B cell (primary cell): ENCODE measurements around the gene LTBP3. TPM values are rescaled to one million over a fixed set of nuclear protein-coding genes. Genes with fewer than 3 reads are reported as not detected.

ENCODE experiments used
- ATAC-seq: fragments of 200-7000 bp; cut with Tn5 transposase; one replicate; pipeline ENCODE4 v1.10.0; 2021; ENCODE audit warnings: low read depth, mild to moderate bottlenecking, moderate number of reproducible peaks, moderate library complexity
- CTCF ChIA-PET: fragments of 350-600 bp; sonication (Branson Sonifier 250); formaldehyde crosslinking; loops from one replicate; lab custom pipeline; 2021; ENCODE audit warnings: antibody characterized with exemption, inconsistent platforms; lab: Charles Lee
- POLR2A ChIA-PET: fragments of 350-600 bp; sonication (Branson Sonifier 250); formaldehyde crosslinking; loops from one replicate; lab custom pipeline; 2021; ENCODE audit warnings: antibody characterized with exemption; lab: Charles Lee
- DNase-seq: peaks from one replicate; pipeline ENCODE4 v3.0.0; 2013
- H2AFZ ChIP-seq: 2 replicates; pipeline ENCODE4 v1.6.1; 2012; ENCODE audit warnings: mild to moderate bottlenecking, low read depth, low read length; ENCODE audit not compliant: insufficient read depth, poor library complexity, severe bottlenecking
- H3K27ac ChIP-seq, 2 donors: 1 replicate in 1 of 2; 2 replicates in 1 of 2; pipeline ENCODE4 v1.5.1; 2012 to 2013; ENCODE audit warnings: low read length in 2 of 2, mild to moderate bottlenecking in 2 of 2, moderate library complexity in 1 of 2
- H3K27me3 ChIP-seq, 4 experiments: fragments of 200-600 bp in 1 of 4; sonication (generic) in 1 of 4; replicated peaks in 1 of 4; 1 replicate in 2 of 4; 2 replicates in 2 of 4; pipeline versions ENCODE4 v1.6.1 to v1.7.0; 2013 to 2016; ENCODE audit warnings: low read length in 3 of 4, mild to moderate bottlenecking in 2 of 4, mixed read lengths in 1 of 4, moderate library complexity in 1 of 4; ENCODE audit not compliant: insufficient read depth in 4 of 4, control insufficient read depth in 3 of 4; ENCODE audit errors: control extremely low read depth in 1 of 4
- H3K36me3 ChIP-seq, 2 experiments: replicated peaks in 1 of 2; 1 replicate in 1 of 2; 2 replicates in 1 of 2; pipeline versions ENCODE4 v1.6.1 to v1.7.1; 2013; ENCODE audit warnings: low read length in 1 of 2; ENCODE audit not compliant: insufficient read depth in 2 of 2, control insufficient read depth in 1 of 2; ENCODE audit errors: control extremely low read depth in 1 of 2, extremely low read depth in 1 of 2
- H3K4me1 ChIP-seq, 2 donors: fragments of 200-600 bp in 1 of 2; sonication (generic) in 1 of 2; 1 replicate in 1 of 2; 2 replicates in 1 of 2; pipeline versions ENCODE4 v1.5.1 to v1.6.1; 2013 to 2017; ENCODE audit warnings: low read length in 2 of 2; ENCODE audit not compliant: control insufficient read depth in 2 of 2, insufficient read depth in 2 of 2
- H3K4me2 ChIP-seq: replicated peaks from 2 replicates; pipeline ENCODE3; 2012; ENCODE audit warnings: mild to moderate bottlenecking, low read depth, low read length; ENCODE audit not compliant: poor library complexity, severe bottlenecking
- H3K4me3 ChIP-seq, 5 experiments: fragments of 200-600 bp in 1 of 5; sonication (generic) in 1 of 5; 1 replicate in 3 of 5; 2 replicates in 2 of 5; pipeline versions ENCODE4 v1.5.1 to v1.7.0; 2011 to 2016; ENCODE audit warnings: low read length in 4 of 5, mild to moderate bottlenecking in 4 of 5, low read depth in 2 of 5, control low read depth in 1 of 5, moderate library complexity in 1 of 5; ENCODE audit not compliant: insufficient read depth in 1 of 5; ENCODE audit errors: control extremely low read depth in 1 of 5, extremely low read depth in 1 of 5
- H3K79me2 ChIP-seq: fragments of 200-600 bp; sonication (generic); one replicate; pipeline ENCODE4 v1.6.0; 2016; ENCODE audit warnings: low read length; ENCODE audit not compliant: control insufficient read depth, insufficient read depth
- H3K9ac ChIP-seq: fragments of 200-600 bp; sonication (generic); 2 replicates; pipeline ENCODE4 v1.6.1; 2017; ENCODE audit warnings: mild to moderate bottlenecking, low read length, moderate library complexity
- H3K9me3 ChIP-seq, 3 donors: one replicate each; pipeline versions ENCODE4 v1.6.1 to v1.7.1; 2013; ENCODE audit warnings: low read length in 2 of 3; ENCODE audit not compliant: control insufficient read depth in 2 of 3, insufficient read depth in 1 of 3; ENCODE audit errors: control extremely low read depth in 1 of 3
- H4K20me1 ChIP-seq: 2 replicates; pipeline ENCODE4 v1.6.0; 2012; ENCODE audit warnings: mild to moderate bottlenecking, low read length; ENCODE audit not compliant: insufficient read depth, control insufficient read depth, poor library complexity, severe bottlenecking
- H3K27ac Mint-ChIP-seq: one replicate; pipeline ENCODE4 v1.8.0; 2021; ENCODE audit warnings: mixed read lengths
- H3K27me3 Mint-ChIP-seq: one replicate; pipeline ENCODE4 v1.8.0; 2021; ENCODE audit warnings: mixed read lengths
- H3K4me1 Mint-ChIP-seq: one replicate; pipeline ENCODE4 v1.8.0; 2021; ENCODE audit warnings: mixed read lengths
- H3K4me3 Mint-ChIP-seq: one replicate; pipeline ENCODE4 v1.8.0; 2021; ENCODE audit warnings: mixed read lengths
- H3K9me3 Mint-ChIP-seq: one replicate; pipeline ENCODE4 v1.8.0; 2022; ENCODE audit warnings: mixed read lengths; ENCODE audit not compliant: insufficient read depth
- CTCF ChIP-seq: fragments of 200-600 bp; IDR thresholded peaks from one replicate; pipeline ENCODE4 v1.8.0; 2022; ENCODE audit warnings: antibody characterized with exemption, mild to moderate bottlenecking
- EZH2 ChIP-seq: IDR thresholded peaks from 2 replicates; pipeline ENCODE4 v1.6.1; 2012; ENCODE audit warnings: borderline replicate concordance, low read depth, mild to moderate bottlenecking, moderate library complexity, low read length; ENCODE audit not compliant: insufficient read depth, poor library complexity, severe bottlenecking
- WGBS: methylation state at CpG from one replicate; pipeline ENCODE4 v1.1.5; 2013; ENCODE audit warnings: missing lambda C conversion rate; ENCODE audit not compliant: insufficient coverage; 5-methylcytosine and 5-hydroxymethylcytosine counted together
- intact Hi-C: fragments of 100-400 bp; cut with micrococcal nuclease; formaldehyde crosslinking; loops from one replicate; pipeline ENCODE4 v1.10.0; 2022
- polyA plus RNA-seq: library from polyadenylated mRNA; depleted of rRNA; stranded (reverse); fragments of >200 nt; gene quantifications from 2 replicates; pipeline ENCODE4 v1.2.3, GENCODE V29; 2012
- total RNA-seq, 2 donors: library from RNA; stranded (reverse); fragments of 120-200 nt in 1 of 2; gene quantifications; 1 replicate in 1 of 2; 2 replicates in 1 of 2; pipeline versions ENCODE4 v1.2.3 to v1.2.4, GENCODE V29; 2013 to 2022

The LTBP3 gene
- total and polyA plus RNA-seq, 2 donors (not counting 1 experiment from before 2014, with no cell fraction given) = 65.1 to 69.0 TPM

DNA sequence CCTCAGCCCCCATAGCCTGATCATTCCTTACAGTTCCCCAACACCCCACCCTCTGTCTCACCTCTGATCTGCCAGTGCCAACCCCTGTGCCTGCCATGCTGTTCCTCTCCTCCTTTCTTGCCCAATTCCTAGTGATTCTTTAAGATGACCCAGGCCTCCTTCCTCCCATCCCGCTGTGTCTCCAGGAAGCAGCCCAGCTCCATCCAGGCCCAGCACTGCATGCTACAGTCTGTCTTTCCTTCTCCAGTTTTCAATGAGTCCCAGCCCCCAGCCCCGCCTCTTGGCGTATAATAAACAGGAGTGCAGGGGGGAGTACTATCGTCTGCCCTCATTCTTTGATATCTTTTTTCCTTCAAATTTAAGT is 12.3 kb downstream of the LTBP3 start:
- Histone ChIP-seq H3K27me3 (no peaks in the 10 kb centered on the region), H4K20me1 (no peaks in the 10 kb centered on the region), H3K79me2 (no peaks in the 10 kb centered on the region), H3K9me3 (no peaks in the 10 kb centered on the region), H3K9ac (no peak overlapping the region), H2AFZ (no peak overlapping the region), H3K4me1 (peaks cover 36 to 52% of the 10 kb centered on the region in 2 donors), H3K27ac (peak overlapping the region; percentile 79 to 93), H3K4me2 (peak overlapping the region; percentile 90), H3K4me3 (peak overlapping the region in 3 of 5 experiments; percentile 31 to 55 (median 48)), H3K36me3 (no peaks in the 10 kb centered on the region)
- peak overlapping the region; percentile 93 for H3K27ac Mint-ChIP-seq
- ATAC-seq (no peak), DNase-seq (no peak)
- H3K27me3 Mint-ChIP-seq = no peaks in the 10 kb centered on the region
- intact Hi-C loops = loop anchor here (1.0 to 10.0 kb wide), 3 partner anchors 24 to 431 kb away; partner anchors contain the start of genes PCNX3, TM7SF2, ZNHIT2 and ZNRD2
- ChIA-PET POLR2A (interaction anchor here (0.6 to 3.2 kb wide), 5 partner anchors 13 to 94 kb away, joined by 3 to 11 read pairs (median 3); partner anchors contain the start of genes FAM89B, LTBP3 and ZNRD2), CTCF (interaction anchor here (1.3 to 9.2 kb wide), 3 partner anchors 26 to 69 kb away, joined by 3 to 144 read pairs (median 86); partner anchors contain the start of genes FAM89B and ZNRD2)
- peaks cover 58% of the 10 kb centered on the region for H3K4me1 Mint-ChIP-seq
- no peaks in the 10 kb centered on the region for H3K9me3 Mint-ChIP-seq
- 33% methylated on average over 3 of the region's 4 CpGs for WGBS
- H3K4me3 Mint-ChIP-seq = peak overlapping the region; percentile 89
- TF ChIP-seq EZH2 (no peak), CTCF (no peak)

- Mint-ChIP-seq H3K9me3 (no peaks in the 10 kb centered on the region), H3K27me3 (no peaks in the 10 kb centered on the region), H3K4me1 (peaks cover 43% of the 10 kb centered on the region), H3K4me3 (no peak overlapping the region), H3K27ac (peak overlapping the region; percentile 5)
- Histone ChIP-seq H2AFZ (no peak overlapping the region), H3K4me3 (no peak overlapping the region), H3K9ac (no peak overlapping the region), H3K27me3 (no peaks in the 10 kb centered on the region), H3K79me2 (no peaks in the 10 kb centered on the region), H4K20me1 (peaks cover 7% of the 10 kb centered on the region), H3K27ac (no peak overlapping the region), H3K4me2 (no peak overlapping the region), H3K4me1 (peaks cover 28 to 38% of the 10 kb centered on the region in 2 donors), H3K9me3 (no peaks in the 10 kb centered on the region), H3K36me3 (peaks cover 0 to 9% of the 10 kb centered on the region in 2 experiments)
- intact Hi-C loops = loop anchor here (10.0 kb wide), 1 partner anchor 428 kb away; the partner anchor contains the start of genes TM7SF2 and ZNHIT2
- ChIA-PET CTCF (interaction anchor here (1.0 to 9.2 kb wide), 6 partner anchors 9 to 154 kb away, joined by 4 to 144 read pairs (median 49); partner anchors contain the start of genes FAM89B and ZNRD2), POLR2A (interaction anchor here (0.6 to 1.1 kb wide), 3 partner anchors 47 to 140 kb away, joined by 3 read pairs; partner anchors contain the start of gene KCNK7)
- 90% methylated on average over 2 of the region's 3 CpGs for WGBS
- TF ChIP-seq CTCF (no peak), EZH2 (no peak)
- no peak for DNase-seq
- no peak for ATAC-seq
These were observed 15.3 kb downstream of the LTBP3 start for GRCh38 chr11:65542738-65543390.
